ENCODE data around the gene IL11. TPM values are rescaled to one million over a fixed set of nuclear protein-coding genes. Genes with fewer than 3 reads are reported as not detected.
A peak's percentile ranks its signal among the peaks of the same experiment; 100 is the strongest.

The IL11 gene
- not detected for total RNA-seq (2013)
- polyA plus RNA-seq (not detected), polyA minus RNA-seq (not detected in 2 replicates), total RNA-seq (0 to 0.43 (median 0.16) reads per million in 11 experiments)

GRCh38 chr19:55370305-55370988 is at the start of gene IL11:
Gene IL11, minus strand, starts transcription at chr19:55370463. Its CDS starts 153 bp downstream, at chr19:55370310.
- peaks cover 53 to 83% (median 74%) of the 10 kb centered on the region in 3 donors for H3K27me3 Mint-ChIP-seq (ENCODE audit: low read depth in 3 of 3)
- Histone ChIP-seq H2AFZ (ENCODE audit: insufficient read depth, low read depth, low read length, poor library complexity, severe bottlenecking) (no peak within 1 kb of the TSS), H3K27me3 (ENCODE audit: control insufficient read depth in 2 of 2, insufficient read depth in 2 of 2, low read length in 2 of 2) (peaks cover 32 to 74% of the 10 kb centered on the region in 2 donors), H3K9me3 (replicated peaks in 1 of 2; ENCODE audit: control insufficient read depth in 1 of 2, insufficient read depth in 1 of 2, low read length in 2 of 2) (peaks cover 2 to 8% of the 10 kb centered on the region in 2 donors), H3K4me1 (ENCODE audit: control insufficient read depth in 1 of 2, insufficient read depth in 2 of 2, low read length in 2 of 2) (peaks cover 4 to 6% of the 10 kb centered on the region in 2 donors), H3K4me3 (replicated peaks in 1 of 3; ENCODE audit: low read depth in 2 of 3, low read length in 3 of 3) (no peak within 1 kb of the TSS), H3K4me2 (replicated peaks; ENCODE audit: extremely low read depth, low read length, poor library complexity, severe bottlenecking) (peak within 1 kb of the TSS; percentile 26), H3K36me3 (replicated peaks in 1 of 2; ENCODE audit: control insufficient read depth in 1 of 2, insufficient read depth in 2 of 2, low read length in 2 of 2) (no peaks in the 10 kb centered on the region), H3K27ac (ENCODE audit: low read depth in 1 of 2, low read length in 2 of 2) (no peak within 1 kb of the TSS), H3K9ac (ENCODE audit: insufficient read depth, low read length, poor library complexity, severe bottlenecking) (no peak within 1 kb of the TSS), H3K79me2 (ENCODE audit: insufficient read depth, low read length) (no peaks in the 10 kb centered on the region), H4K20me1 (ENCODE audit: insufficient read depth, low read length) (no peaks in the 10 kb centered on the region)
- H3K27ac Mint-ChIP-seq, result no peak within 1 kb of the TSS
- H3K36me3 Mint-ChIP-seq, result peaks cover 0 to 4% of the 10 kb centered on the region in 2 donors
- intact Hi-C loops (cut with micrococcal nuclease), result no loop called here
- DNase-seq, result no peak
- H3K4me3 Mint-ChIP-seq, result peak within 1 kb of the TSS in 1 of 2 donors; percentile 80
- H3K9me3 Mint-ChIP-seq, result peaks cover 0 to 24% (median 6%) of the 10 kb centered on the region in 7 donors
- WGBS (ENCODE audit: insufficient coverage), result no CpG with 5 or more reads among the region's 32 CpGs
- no peak for TF ChIP-seq CTCF (IDR thresholded peaks at IDR 0.05)
- peaks cover 5% of the 10 kb centered on the region for H3K4me1 Mint-ChIP-seq

GRCh38 chr19:55419624-55420236 is 49.5 kb upstream of the IL11 start:
- no peak overlapping the region for H3K4me3 Mint-ChIP-seq
- TF ChIP-seq CTCF (IDR thresholded peaks at IDR 0.05), result no peak

More at GRCh38 chr19:55419624-55420236, 49.5 kb upstream of the IL11 start:
- no peak overlapping the region for H3K27ac Mint-ChIP-seq
- H3K36me3 ChIP-seq (replicated peaks in 1 of 2; ENCODE audit: control insufficient read depth in 1 of 2, insufficient read depth in 2 of 2, low read length in 2 of 2), result no peaks in the 10 kb centered on the region
- H3K9me3 Mint-ChIP-seq, result peaks cover 0 to 2% (median 0%) of the 10 kb centered on the region in 7 donors
- peaks cover 4 to 13% (median 4%) of the 10 kb centered on the region in 3 donors for H3K27me3 Mint-ChIP-seq (ENCODE audit: low read depth in 3 of 3)
- 88% methylated on average over 1 of the region's 5 CpGs for WGBS (ENCODE audit: insufficient coverage)
- DNase-seq, result no peak
- H3K4me2 ChIP-seq (replicated peaks; ENCODE audit: extremely low read depth, low read length, poor library complexity, severe bottlenecking), result no peak overlapping the region
- H3K27ac ChIP-seq (ENCODE audit: low read depth in 1 of 2, low read length in 2 of 2), result no peak overlapping the region
- H3K9me3 ChIP-seq (replicated peaks in 1 of 2; ENCODE audit: control insufficient read depth in 1 of 2, insufficient read depth in 1 of 2, low read length in 2 of 2), result no peaks in the 10 kb centered on the region
- peaks cover 11% of the 10 kb centered on the region for H3K4me1 Mint-ChIP-seq
- H3K9ac ChIP-seq (ENCODE audit: insufficient read depth, low read length, poor library complexity, severe bottlenecking), result no peak overlapping the region
- no peaks in the 10 kb centered on the region for H3K27me3 ChIP-seq (ENCODE audit: control insufficient read depth in 2 of 2, insufficient read depth in 2 of 2, low read length in 2 of 2)
- H2AFZ ChIP-seq (ENCODE audit: insufficient read depth, low read depth, low read length, poor library complexity, severe bottlenecking), result no peak overlapping the region
- H3K4me3 ChIP-seq (replicated peaks in 1 of 3; ENCODE audit: low read depth in 2 of 3, low read length in 3 of 3), result no peak overlapping the region
- no peaks in the 10 kb centered on the region for H3K79me2 ChIP-seq (ENCODE audit: insufficient read depth, low read length)
- peaks cover 8 to 11% of the 10 kb centered on the region in 2 donors for H3K4me1 ChIP-seq (ENCODE audit: control insufficient read depth in 1 of 2, insufficient read depth in 2 of 2, low read length in 2 of 2)
- H3K36me3 Mint-ChIP-seq, result no peaks in the 10 kb centered on the region
- H4K20me1 ChIP-seq (ENCODE audit: insufficient read depth, low read length), result no peaks in the 10 kb centered on the region
- intact Hi-C loops (cut with micrococcal nuclease), result loop anchor here (5.0 to 10.0 kb wide), 3 partner anchors 125 to 277 kb away; partner anchors contain the start of gene TNNT1 (in 1 of the 2)
